C4-2B (cell line): ENCODE results near the gene ARHGEF12.

Source experiments
- ZFX ChIP-seq: fragments of 450-650 bp; IDR thresholded peaks from 2 replicates; pipeline ENCODE4 v1.6.1; 2017
- TF ChIP-seq, protein P1 (sequence below): fragments of 450-650 bp; conservative IDR thresholded peaks from 2 replicates; pipeline ENCODE4 v1.5.1; 2017; ENCODE audit warnings: mild to moderate bottlenecking

DNA sequence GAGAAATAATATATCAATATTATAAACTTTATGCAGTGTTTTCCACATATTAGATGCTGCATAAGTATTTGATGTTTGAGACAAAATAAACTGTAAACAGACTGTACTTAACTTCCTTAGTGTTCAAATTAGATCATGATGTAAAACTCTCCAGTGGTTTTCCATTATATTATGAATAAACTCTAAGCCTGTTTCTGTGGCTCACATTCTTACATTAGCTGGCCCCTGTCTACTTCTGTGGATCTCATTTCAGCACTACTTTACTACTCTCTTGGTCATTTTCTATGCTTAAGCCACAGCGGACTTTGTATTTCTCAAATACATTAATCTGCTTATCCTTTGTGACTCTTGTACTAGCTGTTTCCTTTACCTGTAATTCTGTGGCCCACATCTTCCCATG is 55.6 kb downstream of the ARHGEF12 start:
- TF ChIP-seq, protein P1, sequence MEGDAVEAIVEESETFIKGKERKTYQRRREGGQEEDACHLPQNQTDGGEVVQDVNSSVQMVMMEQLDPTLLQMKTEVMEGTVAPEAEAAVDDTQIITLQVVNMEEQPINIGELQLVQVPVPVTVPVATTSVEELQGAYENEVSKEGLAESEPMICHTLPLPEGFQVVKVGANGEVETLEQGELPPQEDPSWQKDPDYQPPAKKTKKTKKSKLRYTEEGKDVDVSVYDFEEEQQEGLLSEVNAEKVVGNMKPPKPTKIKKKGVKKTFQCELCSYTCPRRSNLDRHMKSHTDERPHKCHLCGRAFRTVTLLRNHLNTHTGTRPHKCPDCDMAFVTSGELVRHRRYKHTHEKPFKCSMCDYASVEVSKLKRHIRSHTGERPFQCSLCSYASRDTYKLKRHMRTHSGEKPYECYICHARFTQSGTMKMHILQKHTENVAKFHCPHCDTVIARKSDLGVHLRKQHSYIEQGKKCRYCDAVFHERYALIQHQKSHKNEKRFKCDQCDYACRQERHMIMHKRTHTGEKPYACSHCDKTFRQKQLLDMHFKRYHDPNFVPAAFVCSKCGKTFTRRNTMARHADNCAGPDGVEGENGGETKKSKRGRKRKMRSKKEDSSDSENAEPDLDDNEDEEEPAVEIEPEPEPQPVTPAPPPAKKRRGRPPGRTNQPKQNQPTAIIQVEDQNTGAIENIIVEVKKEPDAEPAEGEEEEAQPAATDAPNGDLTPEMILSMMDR: no peak
- TF ChIP-seq ZFX: no peak
